Measurements from ENCODE around the gene ACSS1. TPM values are rescaled to one million over a fixed set of nuclear protein-coding genes. Genes with fewer than 3 reads are reported as not detected.

ACSS1 gene
- total RNA-seq, 1 experiment from 2014 or later = 17.6 TPM

DNA sequence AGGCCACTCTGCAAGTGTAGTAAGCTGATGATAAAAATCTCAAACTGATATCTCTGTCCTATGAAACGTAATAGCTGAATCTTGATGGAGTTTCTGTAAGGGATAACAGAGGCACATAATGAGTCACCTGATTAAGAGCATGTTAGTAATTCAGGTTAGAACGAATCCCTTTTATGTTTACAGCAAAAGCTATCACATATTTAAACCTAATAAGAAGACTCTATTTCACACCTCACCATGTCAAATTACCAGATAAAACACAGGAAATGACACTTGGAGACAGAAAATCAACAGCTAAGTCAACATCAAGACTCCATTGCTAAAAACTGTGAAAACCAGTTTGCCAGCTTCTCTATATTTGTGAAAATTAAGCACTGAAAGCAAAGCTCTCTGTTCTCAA lies 97.1 kb downstream of the ACSS1 start:
- in situ Hi-C loops (cut with HindIII; ENCODE audit: low pct_unique_long_range_greater_than_20kb, low sequenced_read_pairs) = no loop called here
- no peak for DNase-seq (ENCODE audit: low read depth)

DNA sequence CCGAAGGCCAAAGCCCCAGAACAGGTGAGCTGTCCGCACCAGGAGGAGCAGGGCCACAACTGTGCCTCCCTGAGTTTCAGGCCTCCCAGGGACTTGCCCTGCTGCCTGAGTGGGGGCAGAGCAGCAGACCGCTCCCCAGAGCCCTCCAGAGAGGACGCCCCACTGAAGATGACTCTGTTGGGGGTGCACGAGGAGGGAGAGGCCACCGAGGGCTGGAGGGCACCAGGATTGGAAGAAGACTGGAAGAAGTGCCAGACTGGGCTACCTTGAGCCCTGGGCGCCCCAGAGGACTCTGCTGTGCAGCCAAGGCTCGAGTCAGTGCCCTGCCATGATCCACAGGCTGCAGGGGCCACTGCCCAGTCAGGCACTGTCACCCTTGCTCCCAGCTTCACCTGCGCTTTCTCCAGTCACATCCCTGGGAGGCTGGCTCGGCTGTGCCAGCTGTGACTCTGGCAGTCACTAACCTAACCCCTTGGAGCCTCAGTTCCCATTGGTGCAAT lies 97.6 kb downstream of the ACSS1 start:
- DNase-seq (ENCODE audit: low read depth) = no peak
- in situ Hi-C loops (cut with HindIII; ENCODE audit: low pct_unique_long_range_greater_than_20kb, low sequenced_read_pairs) = no loop called here

DNA sequence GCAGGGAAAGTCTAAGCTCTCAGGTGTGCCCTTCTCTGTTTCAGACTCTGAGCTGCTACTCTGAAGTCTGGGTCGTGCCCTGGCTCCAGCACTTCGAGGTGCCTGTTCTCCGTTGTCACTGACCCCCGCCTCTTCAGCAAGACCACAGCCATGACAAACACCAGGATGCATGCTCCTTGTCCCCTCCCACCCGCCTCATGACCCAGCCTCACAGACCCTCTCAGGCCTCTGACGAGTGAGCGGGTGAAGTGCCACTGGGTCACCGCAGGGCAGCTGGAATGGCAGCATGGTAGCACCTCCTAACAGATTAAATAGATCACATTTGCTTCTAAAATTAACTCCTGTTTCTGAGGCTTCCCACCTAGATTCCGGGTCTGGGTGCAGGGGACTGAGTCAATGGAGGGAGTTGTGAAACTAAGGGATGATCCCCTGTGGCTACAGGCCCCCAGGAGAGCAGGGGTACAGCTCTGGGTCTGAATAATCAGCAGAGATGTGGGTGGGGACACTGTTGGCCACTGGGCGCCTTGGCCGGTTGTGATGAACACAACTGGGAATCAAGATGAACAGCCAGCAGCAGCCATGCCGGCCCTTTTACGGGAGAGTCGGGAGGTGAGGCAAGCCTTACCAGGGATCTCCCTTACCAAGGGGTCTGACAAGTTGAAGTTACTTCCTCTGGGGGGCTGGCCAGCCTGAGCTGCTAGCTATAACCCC lies 98.2 kb downstream of the ACSS1 start:
- in situ Hi-C loops (cut with HindIII; ENCODE audit: low pct_unique_long_range_greater_than_20kb, low sequenced_read_pairs) = no loop called here
- no peak for DNase-seq (ENCODE audit: low read depth)

DNA sequence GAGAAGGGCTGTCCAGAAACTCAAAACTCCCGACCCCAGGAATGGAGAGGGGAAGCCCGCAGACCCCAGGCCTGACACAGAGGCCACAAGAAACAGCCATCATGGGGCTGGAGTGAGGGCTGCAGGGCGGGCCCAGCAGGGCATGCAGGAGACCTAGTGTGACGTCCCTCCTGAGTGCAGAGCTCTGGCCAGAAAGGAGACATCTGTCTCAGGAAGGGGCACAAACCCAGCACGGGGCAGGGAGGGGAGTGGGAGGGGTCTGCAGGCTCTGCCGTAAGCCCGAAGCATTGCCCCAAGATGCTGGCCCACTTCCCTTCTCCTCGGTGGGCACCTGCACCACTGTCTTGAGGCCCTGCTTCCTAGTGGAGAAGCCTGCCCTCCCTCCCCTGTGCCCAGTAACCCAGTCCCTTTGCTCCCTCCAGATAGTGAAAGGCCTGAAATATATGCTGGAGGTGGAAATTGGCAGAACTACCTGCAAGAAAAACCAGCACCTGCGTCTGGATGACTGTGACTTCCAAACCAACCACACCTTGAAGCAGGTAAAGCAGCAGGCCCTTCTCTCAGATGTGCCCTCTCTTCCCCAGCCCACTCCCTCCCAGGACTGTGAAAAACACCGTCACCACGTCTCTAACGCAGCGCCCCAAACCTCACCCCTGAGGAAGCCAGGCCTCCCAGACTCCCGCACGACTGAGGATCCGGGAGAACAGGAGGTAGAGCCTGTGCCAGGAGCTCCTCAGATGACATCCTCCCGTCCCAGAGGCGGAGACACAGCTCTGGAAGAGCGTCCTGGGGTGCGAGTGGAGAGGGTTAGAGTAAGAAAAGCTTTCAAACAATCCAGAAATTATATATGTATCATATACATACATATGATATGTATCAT lies 99.2 kb downstream of the ACSS1 start:
- no peak for DNase-seq (ENCODE audit: low read depth)
- in situ Hi-C loops (cut with HindIII; ENCODE audit: low pct_unique_long_range_greater_than_20kb, low sequenced_read_pairs) = no loop called here

DNA sequence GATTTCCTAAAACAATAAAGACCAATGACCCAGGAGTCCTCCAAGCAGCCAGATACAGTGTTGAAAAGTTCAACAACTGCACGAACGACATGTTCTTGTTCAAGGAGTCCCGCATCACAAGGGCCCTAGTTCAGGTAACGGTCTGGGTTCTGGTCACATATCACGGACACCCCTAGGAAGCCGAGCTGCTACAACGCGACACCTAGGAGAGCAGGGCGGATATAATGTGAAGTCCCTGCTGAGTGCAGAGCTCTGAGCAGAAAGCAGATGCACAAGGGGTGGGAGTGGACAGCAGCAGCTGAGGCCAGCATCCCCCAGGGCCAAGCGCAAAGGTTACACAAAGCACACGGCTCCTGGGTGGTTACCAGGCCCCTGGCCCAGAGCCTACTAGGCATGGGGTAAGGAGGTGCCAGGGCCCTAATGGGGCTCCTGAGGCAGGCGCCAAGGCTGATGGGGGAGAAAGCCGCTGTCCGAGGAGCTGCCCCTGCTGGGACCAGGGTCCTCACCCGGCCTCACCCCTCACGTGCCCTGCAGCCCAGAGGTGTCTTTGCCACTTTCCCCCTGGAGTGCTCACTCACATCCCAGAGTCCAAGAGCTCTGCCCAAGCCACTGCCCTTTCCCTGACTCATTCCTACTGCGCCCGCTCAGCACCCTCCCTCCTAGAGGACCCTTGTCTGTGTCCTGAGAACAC lies 100.5 kb downstream of the ACSS1 start:
- DNase-seq (ENCODE audit: low read depth) = no peak
- in situ Hi-C loops (cut with HindIII; ENCODE audit: low pct_unique_long_range_greater_than_20kb, low sequenced_read_pairs) = no loop called here

Other genes with a start within 250 kb of the ACSS1 start
- not detected in 2 replicates for gene CST7, start 108.9 kb downstream of the ACSS1 start, total RNA-seq (2014; rRNA removed; shearing (Covaris generic); ENCODE audit: low replicate concordance)
- 130 and 132 TPM in 2 replicates for gene APMAP, start 65.4 kb downstream of the ACSS1 start, total RNA-seq (2014; rRNA removed; shearing (Covaris generic); ENCODE audit: low replicate concordance)
- not detected in 2 replicates for gene VSX1, start 24.0 kb upstream of the ACSS1 start, total RNA-seq (2014; rRNA removed; shearing (Covaris generic); ENCODE audit: low replicate concordance)
- gene ENTPD6, start 137.6 kb upstream of the ACSS1 start, total RNA-seq (2014; rRNA removed; shearing (Covaris generic); ENCODE audit: low replicate concordance) = 88.4 and 122 TPM in 2 replicates
- 288 and 323 TPM in 2 replicates for gene PYGB, start 189.9 kb upstream of the ACSS1 start, total RNA-seq (2014; rRNA removed; shearing (Covaris generic); ENCODE audit: low replicate concordance)

Measured in Caki2 (cell line).